SU-DHL-6 (cell line): ENCODE data around the gene RGS3.

Source experiments
- EZH2phosphoT487 ChIP-seq: fragments of 200-600 bp; sonication (generic), shearing (Covaris generic); conservative IDR thresholded peaks from 2 replicates; pipeline ENCODE4 v1.6.1; 2018; ENCODE audit warnings: mild to moderate bottlenecking, antibody characterized with exemption, low read length, moderate library complexity, mixed read lengths
- TF ChIP-seq, protein P1 (sequence below): fragments of 200-600 bp; sonication (generic); IDR thresholded peaks from one replicate; pipeline ENCODE4 v1.5.1; 2017; ENCODE audit warnings: antibody characterized with exemption, mild to moderate bottlenecking, low read length, moderate library complexity; ENCODE audit not compliant: insufficient read depth, poor library complexity, severe bottlenecking

DNA sequence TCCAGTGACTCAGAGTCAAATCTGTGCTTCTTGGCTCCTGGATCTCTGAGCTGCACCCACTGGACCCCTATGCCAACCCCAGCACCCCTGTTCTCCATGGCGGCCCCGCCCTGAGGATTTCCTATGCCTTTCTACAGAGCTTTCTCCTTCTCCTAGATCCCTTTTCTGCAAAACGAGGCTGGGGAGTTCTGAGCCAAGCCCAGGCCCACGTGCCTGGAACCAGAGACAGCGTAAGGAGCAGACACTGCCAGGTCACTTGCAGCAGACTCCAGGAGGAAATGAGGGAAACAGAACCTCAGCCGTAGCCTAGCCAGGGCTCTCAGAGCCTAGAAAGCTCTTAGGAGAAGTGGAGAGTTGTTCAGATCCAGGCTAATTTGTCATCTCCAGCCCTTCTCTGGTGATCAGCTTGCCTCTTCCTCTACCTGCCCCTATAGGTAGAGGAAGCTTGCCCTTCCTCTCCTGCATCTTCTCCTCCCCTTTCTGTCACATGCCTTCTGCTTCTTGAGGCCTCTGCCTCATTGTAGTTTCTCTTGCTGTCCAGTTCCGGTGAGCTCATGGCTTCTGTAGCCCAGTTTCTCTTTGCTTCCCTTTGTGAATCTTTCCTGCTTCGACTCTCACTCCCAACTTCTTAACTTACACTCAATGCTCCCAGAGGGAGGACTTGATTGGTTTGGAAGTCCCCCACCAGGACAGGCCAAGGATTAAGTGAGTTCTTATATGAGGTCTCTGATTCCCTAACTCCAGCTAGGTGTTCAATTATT, 163.4 kb downstream of the RGS3 start:
- TF ChIP-seq, protein P1, sequence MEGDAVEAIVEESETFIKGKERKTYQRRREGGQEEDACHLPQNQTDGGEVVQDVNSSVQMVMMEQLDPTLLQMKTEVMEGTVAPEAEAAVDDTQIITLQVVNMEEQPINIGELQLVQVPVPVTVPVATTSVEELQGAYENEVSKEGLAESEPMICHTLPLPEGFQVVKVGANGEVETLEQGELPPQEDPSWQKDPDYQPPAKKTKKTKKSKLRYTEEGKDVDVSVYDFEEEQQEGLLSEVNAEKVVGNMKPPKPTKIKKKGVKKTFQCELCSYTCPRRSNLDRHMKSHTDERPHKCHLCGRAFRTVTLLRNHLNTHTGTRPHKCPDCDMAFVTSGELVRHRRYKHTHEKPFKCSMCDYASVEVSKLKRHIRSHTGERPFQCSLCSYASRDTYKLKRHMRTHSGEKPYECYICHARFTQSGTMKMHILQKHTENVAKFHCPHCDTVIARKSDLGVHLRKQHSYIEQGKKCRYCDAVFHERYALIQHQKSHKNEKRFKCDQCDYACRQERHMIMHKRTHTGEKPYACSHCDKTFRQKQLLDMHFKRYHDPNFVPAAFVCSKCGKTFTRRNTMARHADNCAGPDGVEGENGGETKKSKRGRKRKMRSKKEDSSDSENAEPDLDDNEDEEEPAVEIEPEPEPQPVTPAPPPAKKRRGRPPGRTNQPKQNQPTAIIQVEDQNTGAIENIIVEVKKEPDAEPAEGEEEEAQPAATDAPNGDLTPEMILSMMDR, result no peak
- TF ChIP-seq EZH2phosphoT487, result no peak
